Smooth muscle cell (in vitro differentiated cells): ENCODE data around the gene SMIM36. TPM values are rescaled to one million over a fixed set of nuclear protein-coding genes. Genes with fewer than 3 reads are reported as not detected.

ENCODE experiments used
- DNase-seq: peaks from one replicate; lab custom pipeline; 2025; ENCODE audit not compliant: unreplicated experiment; lab: John Stamatoyannopoulos, UW
- H2AFZ ChIP-seq: fragments of 200-600 bp; sonication (generic); 2 replicates; pipeline ENCODE4 v1.6.0; 2016; ENCODE audit warnings: antibody characterized with exemption, low read depth, mild to moderate bottlenecking
- H3F3A ChIP-seq: fragments of 200-600 bp; sonication (generic); 2 replicates; pipeline ENCODE4 v1.6.0; 2017; ENCODE audit warnings: antibody characterized with exemption, low read depth
- H3K27ac ChIP-seq: fragments of 200-600 bp; sonication (generic); 2 replicates; pipeline ENCODE4 v1.5.1; 2016; ENCODE audit warnings: low read depth, mild to moderate bottlenecking
- H3K27me3 ChIP-seq: fragments of 200-600 bp; sonication (generic); 2 replicates; pipeline ENCODE4 v1.6.1; 2016; ENCODE audit warnings: low read depth, mild to moderate bottlenecking
- H3K36me3 ChIP-seq: fragments of 200-600 bp; sonication (generic); 2 replicates; pipeline ENCODE4 v1.5.1; 2016; ENCODE audit warnings: low read depth
- H3K4me1 ChIP-seq: fragments of 200-600 bp; sonication (generic); 2 replicates; pipeline ENCODE4 v1.5.1; 2016; ENCODE audit warnings: low read depth
- H3K4me2 ChIP-seq: fragments of 200-600 bp; sonication (generic); 2 replicates; pipeline ENCODE4 v1.6.0; 2016; ENCODE audit warnings: mild to moderate bottlenecking
- H3K4me3 ChIP-seq: fragments of 200-600 bp; sonication (generic); 2 replicates; pipeline ENCODE4 v1.5.1; 2016; ENCODE audit warnings: mild to moderate bottlenecking
- H3K79me2 ChIP-seq: fragments of 200-600 bp; sonication (generic); 2 replicates; pipeline ENCODE4 v1.6.0; 2016; ENCODE audit warnings: low read depth, mild to moderate bottlenecking
- H3K9ac ChIP-seq: fragments of 200-600 bp; sonication (generic); 2 replicates; pipeline ENCODE4 v1.6.0; 2016; ENCODE audit warnings: low read depth
- H3K9me3 ChIP-seq: fragments of 200-600 bp; sonication (generic); replicated peaks from 2 replicates; pipeline ENCODE4 v1.5.1; 2016; ENCODE audit warnings: low read depth
- H4K20me1 ChIP-seq: fragments of 200-600 bp; sonication (generic); 2 replicates; pipeline ENCODE4 v1.6.0; 2016; ENCODE audit warnings: low read depth
- CTCF ChIP-seq: fragments of 200-600 bp; sonication (generic); IDR thresholded peaks from 2 replicates; pipeline ENCODE4 v1.5.1; 2017; ENCODE audit warnings: borderline replicate concordance, mild to moderate bottlenecking, antibody characterized with exemption; ENCODE audit not compliant: insufficient read depth, poor library complexity, severe bottlenecking
- WGBS: methylation state at CpG from one replicate; pipeline ENCODE4 v1.1.7; 2016; ENCODE audit warnings: low lambda C conversion rate; 5-methylcytosine and 5-hydroxymethylcytosine counted together
- polyA plus RNA-seq: library from polyadenylated mRNA; unstranded; fragments of >200 nt; fragmentation: Nextera tagmentation; extraction: Ambion mirVana; gene quantifications from 2 replicates; pipeline ENCODE4 v1.2.1, GENCODE V29; 2016
- total RNA-seq: library from RNA; depleted of rRNA; stranded (reverse); fragments of >200 nt; gene quantifications from 2 replicates; pipeline ENCODE4 v1.2.3, GENCODE V29; 2014

SMIM36 gene
- total and polyA plus RNA-seq, 2 experiments from 2014 or later = not detected

GRCh38 chr17:55500103-55500502 is 11.1 kb downstream of the SMIM36 start:
- H3K27me3 ChIP-seq = no peaks in the 10 kb centered on the region
- H3F3A ChIP-seq = no peaks in the 10 kb centered on the region
- H4K20me1 ChIP-seq = no peaks in the 10 kb centered on the region
- no peak for TF ChIP-seq CTCF
- H3K4me3 ChIP-seq = no peak overlapping the region
- no peaks in the 10 kb centered on the region for H3K9me3 ChIP-seq
- 95% methylated on average over 3 of the region's 3 CpGs for WGBS
- H3K9ac ChIP-seq = no peak overlapping the region
- H3K27ac ChIP-seq = no peak overlapping the region
- no peak overlapping the region for H2AFZ ChIP-seq
- DNase-seq = no peak
- no peaks in the 10 kb centered on the region for H3K4me1 ChIP-seq
- no peak overlapping the region for H3K4me2 ChIP-seq
- no peaks in the 10 kb centered on the region for H3K36me3 ChIP-seq
- H3K79me2 ChIP-seq = no peaks in the 10 kb centered on the region

- no peak overlapping the region for H3K9ac ChIP-seq
- no peaks in the 10 kb centered on the region for H3K27me3 ChIP-seq
- H3K4me3 ChIP-seq = no peak overlapping the region
- H3K9me3 ChIP-seq = no peaks in the 10 kb centered on the region
- DNase-seq = no peak
- H3K79me2 ChIP-seq = no peaks in the 10 kb centered on the region
- H3K27ac ChIP-seq = peak overlapping the region; percentile 44
- H3K4me2 ChIP-seq = peak overlapping the region; percentile 32
- H4K20me1 ChIP-seq = no peaks in the 10 kb centered on the region
- no peaks in the 10 kb centered on the region for H3F3A ChIP-seq
- no peaks in the 10 kb centered on the region for H3K4me1 ChIP-seq
- TF ChIP-seq CTCF = no peak
- 63% methylated on average over 8 of the region's 8 CpGs for WGBS
- H2AFZ ChIP-seq = no peak overlapping the region
- no peaks in the 10 kb centered on the region for H3K36me3 ChIP-seq
Measured at GRCh38 chr17:55496094-55496881, 15.0 kb downstream of the SMIM36 start.

- H3K36me3 ChIP-seq = no peaks in the 10 kb centered on the region
- no peaks in the 10 kb centered on the region for H3K9me3 ChIP-seq
- H3K4me2 ChIP-seq = no peak overlapping the region
- H2AFZ ChIP-seq = no peak overlapping the region
- H3K27me3 ChIP-seq = no peaks in the 10 kb centered on the region
- H3F3A ChIP-seq = no peaks in the 10 kb centered on the region
- no peak overlapping the region for H3K27ac ChIP-seq
- no peaks in the 10 kb centered on the region for H3K79me2 ChIP-seq
- no peaks in the 10 kb centered on the region for H4K20me1 ChIP-seq
- H3K4me3 ChIP-seq = no peak overlapping the region
- no peak for DNase-seq
- no peak overlapping the region for H3K9ac ChIP-seq
- TF ChIP-seq CTCF = no peak
- 88% methylated on average over 3 of the region's 3 CpGs for WGBS
- H3K4me1 ChIP-seq = no peaks in the 10 kb centered on the region
Measured at GRCh38 chr17:55495239-55495638, 16.0 kb downstream of the SMIM36 start.
